GM18861 (cell line): ENCODE data around the gene SEMA4B.
A peak's percentile ranks its signal among the peaks of the same experiment; 100 is the strongest.
"Not testable (repeated sequence)": the region's sequence is repeated elsewhere in the genome, so short reads cannot be mapped to it uniquely, and the experiment has no call there.

ENCODE experiments used
- ATAC-seq: cut with Tn5 transposase; IDR thresholded peaks from one replicate; pipeline ENCODE4 v1.9.1; 2021; ENCODE audit not compliant: unreplicated experiment

The SEMA4B gene

GRCh38 chr15:90257776-90258175 is 56.6 kb downstream of the SEMA4B start:
- ATAC-seq = no peak

GRCh38 chr15:90259524-90259923 is 58.4 kb downstream of the SEMA4B start:
- ATAC-seq = peak; percentile 75

DNA sequence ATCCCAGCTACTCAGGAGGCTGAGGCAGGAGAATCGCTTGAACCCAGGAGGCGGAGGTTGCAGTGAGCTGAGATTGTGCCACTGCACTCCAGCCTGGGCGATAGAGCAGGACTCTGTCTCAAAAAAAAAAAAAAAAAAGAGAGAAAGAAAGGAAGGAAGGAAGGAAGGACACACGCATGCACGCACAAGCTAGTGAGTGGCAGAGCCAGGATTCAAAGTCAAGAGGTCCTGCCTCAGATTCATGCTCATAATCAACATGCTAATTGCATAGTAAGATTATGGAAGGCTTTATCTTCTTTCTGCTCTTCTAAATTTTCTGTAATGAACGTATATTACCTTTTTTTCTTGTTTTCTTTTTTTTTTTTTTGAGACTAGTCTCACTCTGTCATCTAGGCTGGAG is 59.6 kb downstream of the SEMA4B start:
- ATAC-seq = not testable (repeated sequence)

DNA sequence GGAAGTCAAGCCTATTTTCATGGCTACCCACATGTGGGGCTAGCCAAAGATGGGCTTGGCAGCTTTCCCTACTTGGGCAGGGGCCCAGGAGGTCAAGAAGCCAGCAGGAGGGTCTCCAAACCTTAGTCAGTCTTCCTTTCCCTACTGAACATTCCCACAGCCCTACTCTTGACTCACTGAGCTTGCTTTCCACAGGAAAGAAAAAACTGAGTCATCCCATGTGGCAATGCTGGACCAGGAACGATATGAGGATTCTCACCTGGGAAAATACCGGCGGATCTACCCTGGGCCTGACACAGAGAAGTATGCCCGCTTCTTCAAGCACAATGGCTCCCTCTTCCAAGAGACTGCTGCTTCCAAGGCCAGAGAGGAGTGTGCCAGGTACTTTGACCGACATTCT is 60.7 kb downstream of the SEMA4B start:
- no peak for ATAC-seq

DNA sequence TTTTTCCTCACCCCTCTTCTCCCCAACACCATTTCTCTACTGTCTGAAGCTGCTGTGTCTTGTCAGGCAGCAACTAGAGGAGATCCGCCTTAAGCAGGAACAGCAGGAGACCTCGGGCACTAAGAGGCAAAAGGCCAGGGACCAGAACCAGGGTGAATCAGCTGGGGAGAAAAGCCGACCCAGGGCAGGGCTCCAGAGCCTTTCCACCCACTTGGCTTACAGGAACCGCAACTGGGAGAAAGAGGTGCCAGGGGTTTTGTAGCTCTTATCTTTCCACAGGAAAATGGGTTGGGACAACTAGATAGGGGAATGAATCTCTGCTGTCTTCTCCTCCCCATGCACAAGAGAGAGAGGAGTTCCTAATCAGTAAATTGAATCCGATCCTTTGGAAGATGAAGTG is 61.3 kb downstream of the SEMA4B start:
- ATAC-seq = no peak

DNA sequence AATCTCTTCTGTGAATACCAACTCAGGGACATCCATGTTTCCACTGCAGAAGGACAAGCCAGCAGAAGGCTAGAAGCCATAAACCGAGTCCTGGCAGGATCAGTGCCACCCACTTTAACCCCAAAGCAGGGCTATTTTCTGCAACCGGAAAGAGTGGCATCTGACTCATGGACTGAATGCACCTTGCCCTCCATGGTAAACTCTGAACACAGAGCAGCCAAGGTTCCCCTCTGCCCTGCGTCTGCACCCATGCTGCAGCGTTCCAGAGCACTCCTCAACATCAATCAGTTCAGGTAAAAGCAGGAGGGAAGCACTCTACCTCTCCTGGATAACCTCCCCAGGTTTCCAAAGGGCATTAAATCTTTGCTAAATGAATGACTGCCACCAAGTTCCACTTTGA is 63.5 kb downstream of the SEMA4B start:
- ATAC-seq = no peak

GRCh38 chr15:90265271-90266060 is 64.3 kb downstream of the SEMA4B start, which contains the start of gene NGRN:
Gene NGRN, plus strand, starts transcription at chr15:90265672. Its CDS starts 41 bp downstream, at chr15:90265713.
- peak; percentile 86 for ATAC-seq

- peak; percentile 11 for ATAC-seq
These were observed 64.9 kb downstream of the SEMA4B start for GRCh38 chr15:90266061-90266431.

DNA sequence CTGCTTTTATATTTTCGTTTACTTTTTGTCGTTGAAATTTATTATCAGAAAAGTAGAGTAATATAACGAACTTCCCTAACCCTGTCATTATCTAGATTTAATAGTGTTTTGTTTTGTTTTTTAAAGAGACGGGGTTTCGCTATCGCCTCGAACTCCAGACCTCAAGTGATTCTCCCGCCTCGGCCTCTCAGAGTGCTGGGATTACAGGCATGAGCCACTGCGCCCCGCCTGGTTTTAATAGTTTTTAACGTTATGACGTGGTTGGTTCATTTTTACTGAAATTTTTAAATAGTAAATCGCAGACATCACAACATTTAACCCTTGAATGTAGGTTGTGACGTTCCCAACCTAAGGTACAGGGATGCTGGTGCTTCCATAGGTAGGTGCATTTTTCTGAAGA is 65.4 kb downstream of the SEMA4B start:
- ATAC-seq = no peak

GRCh38 chr15:90268415-90268814 is 67.3 kb downstream of the SEMA4B start:
- no peak for ATAC-seq

- no peak for ATAC-seq
These were observed 69.5 kb downstream of the SEMA4B start for GRCh38 chr15:90270502-90271150.

- ATAC-seq = no peak
These were observed 70.5 kb downstream of the SEMA4B start for GRCh38 chr15:90271459-90272166.

DNA sequence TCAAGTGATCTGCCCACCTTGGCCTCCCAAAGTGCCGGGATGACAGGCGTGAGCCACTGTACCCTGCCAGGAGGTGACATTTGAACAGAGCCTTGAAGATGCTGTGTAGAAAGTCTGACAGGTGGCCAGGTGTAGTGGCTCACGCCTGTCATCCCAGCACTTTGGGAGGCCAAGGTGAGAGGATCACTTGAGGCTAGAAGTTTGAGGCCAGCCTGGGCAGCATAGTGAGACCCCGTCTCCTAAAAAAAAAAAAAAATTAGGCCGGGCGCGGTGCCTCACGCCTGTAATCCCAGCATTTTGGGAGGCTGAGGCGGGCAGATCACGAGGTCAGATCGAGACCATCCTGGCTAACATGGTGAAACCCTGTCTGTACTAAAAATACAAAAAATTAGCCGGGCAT is 77.3 kb downstream of the SEMA4B start:
- ATAC-seq = not testable (repeated sequence)
